NCI-H128 (cell line): ENCODE results near the gene PROSER1.
"Not testable (repeated sequence)": the region's sequence is repeated elsewhere in the genome, so short reads cannot be mapped to it uniquely, and the experiment has no call there.

ENCODE experiments used
- DNase-seq: peaks from one replicate; lab custom pipeline; 2025; ENCODE audit not compliant: unreplicated experiment; lab: John Stamatoyannopoulos, UW

Gene PROSER1

DNA sequence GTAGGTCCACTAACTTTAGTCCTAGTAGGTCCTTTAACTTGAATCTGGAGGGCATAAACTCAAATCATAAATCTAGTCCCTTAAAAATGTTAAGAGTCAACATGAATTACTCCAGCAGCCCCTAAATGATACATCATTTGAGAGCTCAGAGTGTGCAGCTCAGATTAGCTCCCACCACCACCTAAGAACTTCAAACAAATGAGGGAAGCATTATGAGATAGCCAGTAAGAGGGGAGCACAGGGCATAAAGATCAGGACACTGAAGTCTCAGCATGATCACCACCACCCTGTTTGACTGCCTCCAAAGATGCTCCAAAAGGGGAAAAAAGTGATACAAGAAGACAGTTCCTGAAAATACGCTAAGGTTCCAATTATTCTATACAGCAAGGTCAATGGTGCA, 5.7 kb downstream of the PROSER1 start:
- no peak for DNase-seq

DNA sequence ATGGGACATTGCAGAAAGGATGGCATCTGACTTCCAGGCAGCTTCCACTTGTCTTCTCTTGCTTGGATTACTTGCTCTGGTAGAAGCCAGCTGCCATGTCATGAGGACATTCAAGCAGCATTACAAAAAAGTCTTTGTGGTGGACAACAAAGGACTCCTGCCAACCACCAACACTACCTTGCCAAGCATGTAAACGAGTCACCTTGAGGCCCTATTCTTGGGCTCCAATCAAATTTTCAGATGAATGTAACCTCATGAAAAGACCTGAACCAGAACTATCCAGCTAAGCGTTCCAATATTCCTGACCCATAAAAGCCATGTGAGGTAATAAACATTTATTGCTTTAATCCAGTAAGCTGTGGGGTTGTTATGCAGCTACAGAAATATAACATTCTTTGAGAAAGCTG, 12.5 kb downstream of the PROSER1 start:
- DNase-seq: no peak

DNA sequence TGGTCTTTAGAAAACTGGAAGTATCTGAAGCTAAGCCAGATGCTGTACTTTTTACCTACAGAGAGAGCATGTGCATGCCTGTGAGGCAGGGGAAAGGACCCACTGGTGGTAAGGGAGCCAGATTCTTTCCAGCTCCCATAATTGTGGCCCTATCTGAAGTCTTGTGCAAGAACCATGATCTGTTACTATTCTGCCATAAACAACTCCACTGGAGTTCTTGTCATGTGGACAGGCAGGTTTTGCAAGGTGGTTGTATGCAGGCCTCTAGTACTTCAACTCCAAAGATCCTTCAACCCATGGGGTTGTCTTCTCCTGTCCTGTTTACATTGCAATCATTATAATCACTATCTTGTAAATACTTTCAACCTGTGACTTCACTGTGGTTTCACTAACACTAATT, 14.1 kb downstream of the PROSER1 start:
- no peak for DNase-seq

DNA sequence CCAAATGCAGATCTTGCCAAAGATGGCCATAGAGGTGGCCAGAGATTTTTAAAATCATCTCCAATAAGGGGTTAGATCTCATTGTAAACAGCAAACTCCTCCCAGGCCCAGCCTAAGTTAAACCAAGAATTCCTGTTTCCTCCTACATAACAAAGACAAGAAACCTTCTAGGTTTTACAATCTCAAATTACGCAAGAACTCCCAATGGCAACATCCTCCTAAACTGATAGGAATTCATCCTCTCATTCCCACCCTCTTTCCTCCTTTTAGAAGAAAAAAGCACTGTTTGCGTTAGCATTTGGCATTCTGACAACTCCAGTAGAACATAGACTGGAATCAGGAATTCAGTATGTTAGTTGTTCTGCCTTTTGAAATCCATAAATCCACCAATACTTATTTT, 14.6 kb downstream of the PROSER1 start:
- DNase-seq: no peak

DNA sequence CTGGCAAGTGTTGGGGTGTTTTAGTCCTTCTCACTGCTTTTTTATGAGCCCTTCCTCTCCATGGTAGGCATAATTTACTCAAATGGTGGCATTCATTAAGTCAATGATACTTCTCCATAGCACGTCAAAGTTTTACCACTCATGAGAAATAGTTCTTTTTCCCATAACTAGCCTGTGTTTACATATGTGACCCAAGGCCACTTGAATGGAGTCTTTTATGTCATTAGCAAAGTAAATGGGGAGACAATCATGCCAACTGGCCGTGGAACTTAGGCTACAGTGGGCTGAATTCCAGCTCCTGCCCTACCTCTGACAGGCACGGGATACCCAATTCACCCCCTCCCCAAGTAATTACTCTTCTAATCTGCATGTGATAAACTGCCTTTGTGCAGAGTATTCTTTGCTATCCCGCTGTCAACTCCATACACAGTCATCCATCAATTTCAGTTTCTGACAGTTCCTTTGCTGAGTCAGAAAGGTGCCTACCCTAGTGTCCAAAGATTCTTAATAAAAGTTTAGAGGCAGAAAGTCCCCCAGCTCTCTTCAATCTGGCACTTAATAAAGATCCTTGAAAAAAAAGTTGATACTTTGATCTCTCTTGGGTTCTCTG, 16.9 kb downstream of the PROSER1 start:
- DNase-seq: no peak

DNA sequence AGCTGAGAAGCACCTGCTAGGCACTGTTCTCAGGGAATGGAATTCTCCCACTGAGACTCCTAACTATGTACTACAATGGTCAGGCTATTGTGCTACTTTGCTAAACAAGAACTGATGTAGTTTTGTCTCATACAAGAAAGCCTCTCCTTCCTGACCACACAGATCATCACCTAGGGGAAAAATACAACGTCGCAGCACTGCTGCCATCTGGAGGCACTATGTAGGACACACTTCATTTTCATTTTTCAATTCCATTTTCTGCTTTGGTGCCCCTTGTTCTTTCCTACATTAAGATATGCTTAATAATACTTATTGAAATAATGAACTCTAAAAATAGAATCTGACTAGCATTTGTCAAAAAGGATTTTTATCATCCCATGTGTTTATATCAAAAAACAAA, 21.1 kb downstream of the PROSER1 start:
- DNase-seq: peak; percentile 10

DNA sequence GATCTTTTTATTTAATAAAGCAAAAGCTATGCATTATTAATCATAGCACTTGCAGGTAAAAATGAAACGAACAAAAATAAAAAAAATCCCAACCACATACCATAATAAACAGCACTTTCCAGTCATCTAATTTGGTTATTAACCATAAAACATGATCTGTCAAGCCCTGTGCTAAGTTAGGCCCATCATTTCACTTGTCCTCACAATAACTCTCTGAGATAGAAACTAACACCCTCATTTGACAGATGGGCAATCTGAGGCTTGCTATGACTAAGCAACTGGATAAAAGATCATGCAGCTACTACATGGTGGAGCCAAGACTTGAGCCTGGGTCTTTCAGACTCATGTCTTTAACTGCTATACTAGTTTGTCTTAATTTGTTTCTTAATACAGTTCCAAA, 21.8 kb downstream of the PROSER1 start:
- DNase-seq: no peak

DNA sequence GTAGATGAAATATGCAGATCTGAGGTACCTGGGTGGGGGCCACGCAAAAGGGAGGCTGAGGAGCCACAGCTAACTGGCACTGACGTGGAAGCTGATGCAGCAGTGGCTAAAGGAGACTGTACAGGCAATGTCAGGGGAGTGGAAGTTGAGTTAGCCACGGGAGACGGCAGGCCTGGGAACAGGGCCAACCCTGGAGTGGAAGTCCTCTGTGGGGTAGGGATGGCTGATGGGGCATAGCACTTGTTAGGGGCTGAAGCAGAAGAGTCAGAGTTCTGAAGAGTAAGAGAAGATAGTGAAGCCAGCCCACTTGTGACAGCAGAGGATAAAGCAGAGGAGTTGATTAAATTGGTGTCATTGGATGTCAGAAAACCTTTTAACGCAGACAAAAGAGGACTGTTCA, 24.4 kb downstream of the PROSER1 start:
- no peak for DNase-seq

DNA sequence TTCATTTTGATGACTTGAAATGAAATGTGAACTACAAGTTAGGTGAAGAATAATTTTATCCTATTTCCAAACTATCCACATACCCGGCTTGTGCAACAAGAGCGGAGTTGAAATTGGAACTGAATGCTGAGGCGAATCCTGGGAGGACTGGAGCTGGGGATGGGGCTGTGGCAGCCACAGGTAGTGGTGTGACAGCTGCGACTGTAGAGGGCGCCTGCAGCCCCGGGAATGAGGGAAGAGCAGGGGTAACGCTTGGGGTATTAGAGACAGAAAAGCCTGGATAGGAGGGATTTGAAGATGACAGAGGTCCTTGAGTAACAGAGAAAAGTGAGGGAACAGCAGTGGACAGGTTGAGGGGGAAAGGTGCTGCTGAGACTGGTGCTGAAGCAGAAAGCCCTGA, 25.3 kb downstream of the PROSER1 start:
- DNase-seq: no peak

DNA sequence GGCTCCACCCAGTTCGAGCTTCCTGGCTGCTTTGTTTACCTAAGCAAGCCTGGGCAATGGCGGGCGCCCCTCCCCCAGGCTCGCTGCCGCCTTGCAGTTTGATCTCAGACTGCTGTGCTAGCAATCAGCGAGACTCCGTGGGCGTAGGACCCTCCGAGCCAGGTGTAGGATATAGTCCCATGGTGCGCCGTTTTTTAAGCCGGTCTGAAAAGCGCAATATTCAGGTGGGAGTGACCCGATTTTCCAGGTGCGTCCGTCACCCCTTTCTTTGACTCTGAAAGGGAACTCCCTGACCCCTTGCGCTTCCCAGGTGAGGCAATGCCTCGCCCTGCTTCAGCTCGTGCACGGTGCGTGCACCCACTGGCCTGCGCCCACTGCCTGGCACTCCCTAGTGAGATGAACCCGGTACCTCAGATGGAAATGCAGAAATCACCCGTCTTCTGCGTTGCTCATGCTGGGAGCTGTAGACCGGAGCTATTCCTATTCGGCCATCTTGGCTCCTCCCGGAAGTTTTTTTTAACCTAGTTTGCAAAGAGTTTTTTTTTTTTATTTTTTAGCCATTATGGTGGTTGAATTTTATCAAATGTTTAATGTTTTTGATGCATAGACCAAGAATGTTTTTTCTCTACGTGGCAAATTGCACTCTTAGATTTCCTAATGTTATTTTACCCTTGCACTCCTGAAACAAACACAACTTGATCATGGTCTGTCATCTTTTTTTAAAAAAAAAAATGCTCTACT, 31.3 kb downstream of the PROSER1 start:
- DNase-seq: not testable (repeated sequence)

DNA sequence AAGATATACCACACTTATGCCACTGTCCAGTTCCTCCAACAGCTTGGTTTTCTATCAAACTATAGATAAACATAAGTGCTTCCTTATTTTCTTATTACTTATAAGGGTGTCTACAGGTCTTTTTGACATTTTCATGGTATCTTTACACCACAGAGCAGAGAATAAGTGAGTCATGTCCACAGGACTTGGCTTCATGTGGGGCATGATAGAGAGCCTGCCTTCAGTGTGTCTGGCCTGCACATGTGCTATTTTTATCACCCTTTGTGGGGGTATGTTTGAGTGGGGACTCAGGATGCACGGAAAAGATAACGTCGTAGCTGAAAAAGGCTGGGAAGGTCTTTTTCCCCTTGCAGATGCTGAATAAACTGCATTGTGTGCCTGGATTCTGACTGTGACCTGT, 39.1 kb downstream of the PROSER1 start:
- no peak for DNase-seq

DNA sequence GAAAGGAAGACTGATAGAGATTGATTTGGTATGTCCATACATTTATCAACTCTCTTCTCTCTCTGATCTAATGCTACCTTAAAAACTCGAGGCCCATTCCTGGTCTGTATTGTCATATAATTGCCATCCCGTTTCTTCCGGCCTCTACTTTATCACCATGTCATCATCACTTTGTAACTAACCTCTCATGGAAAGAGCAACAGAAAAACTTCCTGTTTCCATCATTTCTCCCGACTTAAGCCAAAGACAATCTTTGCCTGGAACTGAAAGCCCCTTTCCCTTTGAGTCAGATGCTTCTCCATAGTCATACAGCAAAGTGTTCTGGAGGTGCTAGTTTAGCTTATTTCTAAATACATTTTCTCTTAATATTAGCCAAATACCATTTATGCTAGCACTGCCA, 44.5 kb downstream of the PROSER1 start:
- no peak for DNase-seq

DNA sequence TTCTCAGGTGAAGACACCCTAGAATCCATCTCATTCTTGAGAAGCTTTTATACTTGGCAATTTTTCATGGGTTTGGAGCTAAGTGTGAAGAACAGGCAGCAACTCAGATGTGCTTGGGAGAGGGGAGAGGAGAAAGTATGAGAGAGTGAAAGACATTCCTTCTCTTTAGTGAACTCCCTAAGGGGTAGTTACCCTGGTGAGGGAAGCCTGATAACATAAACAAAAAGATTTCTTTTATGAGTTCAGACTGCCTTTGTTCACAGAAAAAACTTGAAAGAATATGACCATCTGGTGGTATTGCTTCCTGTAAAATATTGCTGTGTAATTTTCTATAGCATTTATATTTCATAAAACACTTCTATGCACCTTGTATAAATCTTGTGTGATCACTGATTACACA, 47.2 kb downstream of the PROSER1 start, which contains the start of gene STOML3:
Gene STOML3, minus strand, starts transcription at position 139 of the 400 bp plus-strand sequence. Its CDS starts 110 bp downstream, at position 29.
- no peak for DNase-seq

DNA sequence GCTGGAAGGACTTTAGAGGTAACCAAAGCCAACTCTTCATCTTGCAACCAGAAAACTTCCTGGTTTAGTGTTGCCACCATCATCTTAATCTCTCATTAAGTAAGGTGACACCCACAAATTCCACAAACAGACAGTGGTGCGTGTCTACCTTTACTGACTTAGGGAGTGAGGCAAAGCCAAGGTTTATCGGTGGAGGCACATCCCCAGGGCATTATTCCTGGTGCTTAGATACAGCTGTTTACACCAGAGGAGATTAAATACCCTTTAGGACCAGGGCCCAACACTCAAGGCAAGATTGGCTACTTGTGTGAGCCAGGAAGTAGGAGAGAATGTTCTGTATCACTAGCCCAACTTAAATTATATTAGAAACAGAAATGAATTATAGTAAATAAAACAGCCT, 56.8 kb downstream of the PROSER1 start:
- no peak for DNase-seq

DNA sequence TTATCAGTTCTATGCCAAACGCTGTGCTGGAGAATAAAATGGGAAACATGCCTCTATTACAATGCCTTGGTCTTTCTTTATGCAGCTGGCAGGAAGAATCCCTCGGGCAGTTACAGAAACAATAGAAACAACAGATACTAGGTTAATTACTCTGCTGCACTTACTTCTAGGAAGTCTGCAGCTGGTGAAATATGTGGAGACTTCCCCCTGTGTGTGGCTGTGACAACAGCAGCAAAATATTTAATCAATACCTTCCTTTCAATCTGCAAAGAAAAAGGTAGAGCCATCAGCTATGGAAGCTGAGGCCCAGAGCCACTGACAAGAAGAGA, 57.2 kb downstream of the PROSER1 start:
- no peak for DNase-seq

DNA sequence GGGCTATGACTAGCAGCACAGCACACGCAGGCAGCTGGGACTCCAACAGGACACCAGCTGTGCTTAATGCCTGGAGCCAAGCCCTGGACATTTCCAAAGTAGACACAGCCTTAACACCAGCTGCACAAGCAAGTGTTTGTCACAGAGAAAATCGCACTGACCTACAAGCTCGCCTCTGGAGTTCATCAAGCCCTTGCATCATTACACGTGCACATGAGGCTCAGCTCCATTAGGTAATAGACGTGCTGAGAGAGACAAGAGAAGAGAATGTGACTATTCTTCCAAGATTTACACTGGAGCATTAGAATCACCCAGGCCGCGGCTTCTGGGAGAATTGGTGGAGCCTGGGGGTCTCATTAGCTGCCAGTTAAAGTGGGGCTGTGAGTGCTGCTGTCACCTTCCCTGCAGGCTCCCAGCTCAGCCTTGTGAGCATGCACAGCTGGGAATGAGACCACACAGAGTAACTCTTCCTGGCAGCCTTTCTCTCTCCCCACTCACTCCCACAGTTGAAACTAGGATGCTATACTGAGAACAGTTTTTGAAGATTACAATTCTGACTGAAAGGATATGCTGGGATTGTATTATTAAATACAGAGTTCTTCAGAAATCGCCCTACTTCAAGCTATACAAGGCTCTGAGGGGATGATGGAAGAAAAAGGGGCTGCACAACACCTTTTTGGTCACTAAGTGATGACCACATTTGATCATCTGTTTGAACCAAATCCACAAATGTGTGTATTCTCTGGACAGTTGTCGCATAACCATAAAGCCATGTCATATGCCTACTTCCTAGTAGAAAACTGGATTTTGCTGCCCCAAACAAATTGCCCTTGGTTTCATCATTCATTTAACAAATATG, 57.8 kb downstream of the PROSER1 start:
- no peak for DNase-seq

DNA sequence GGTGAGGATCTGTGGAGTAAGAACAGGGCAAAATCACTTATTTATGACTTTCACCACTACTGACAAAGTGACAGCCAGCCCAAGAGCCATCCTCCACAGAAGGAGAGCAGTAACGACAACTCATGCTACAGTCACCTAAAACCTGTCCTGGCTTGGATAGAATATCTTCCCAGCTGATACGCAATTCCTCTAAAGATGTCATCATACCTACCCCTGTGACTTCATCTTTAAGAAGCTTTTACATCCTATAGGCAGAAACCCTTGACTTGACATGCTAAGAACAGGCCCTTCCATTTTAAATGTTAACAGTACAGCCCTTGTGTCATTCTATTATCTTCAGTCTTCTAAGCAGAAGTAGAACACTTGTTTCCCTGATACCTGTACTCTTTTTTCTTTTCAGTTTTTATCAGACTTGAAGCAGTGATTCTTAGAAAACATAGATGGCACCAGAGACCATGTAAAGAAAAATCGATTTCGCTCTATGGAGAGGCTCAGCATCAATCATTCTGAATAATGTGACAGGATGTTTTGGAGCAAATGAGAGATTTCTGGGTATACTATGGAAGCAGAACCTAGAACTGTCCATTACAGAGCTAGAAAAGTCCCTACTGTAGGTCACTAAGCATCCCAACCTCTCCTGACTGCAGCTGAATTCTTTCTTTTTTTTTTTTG, 67.4 kb downstream of the PROSER1 start:
- no peak for DNase-seq

DNA sequence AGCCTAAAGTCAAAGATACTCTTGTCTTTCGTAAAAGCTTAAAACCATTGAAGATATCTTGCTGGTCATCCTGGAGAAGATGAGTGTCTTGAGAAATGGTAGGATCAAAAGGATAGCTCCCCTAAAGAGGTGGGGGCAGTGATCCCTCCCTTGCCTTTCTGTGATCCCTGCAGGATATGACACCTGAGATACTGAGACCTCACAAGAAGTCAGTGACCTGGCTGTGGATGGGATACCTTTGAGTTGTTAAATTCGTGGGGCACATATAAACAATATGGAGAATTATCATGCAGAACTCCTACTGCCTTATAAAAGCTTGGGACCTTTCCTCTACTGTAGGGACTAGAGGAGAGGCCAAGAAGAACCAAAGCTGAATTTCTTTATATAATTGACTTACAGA, 68.7 kb downstream of the PROSER1 start:
- no peak for DNase-seq

DNA sequence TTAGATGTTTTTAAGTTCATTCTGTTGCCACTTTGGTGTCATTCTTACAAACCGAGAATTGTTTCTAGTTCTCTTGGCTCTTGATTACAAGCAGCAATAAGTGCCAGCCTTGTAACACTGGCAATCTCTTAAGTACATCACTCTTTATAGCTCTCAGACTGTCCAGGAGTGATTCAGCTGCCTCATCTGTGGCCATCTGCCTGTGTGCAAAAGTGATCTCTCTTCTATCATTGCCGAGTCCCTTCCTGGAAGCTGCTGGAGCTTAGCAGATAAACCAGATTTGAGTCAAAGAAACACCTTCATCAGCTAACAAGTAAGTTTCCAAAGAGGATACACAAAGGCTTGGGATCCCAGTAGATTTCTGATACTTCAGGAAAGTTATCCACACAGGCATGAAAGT, 70.4 kb downstream of the PROSER1 start:
- no peak for DNase-seq

DNA sequence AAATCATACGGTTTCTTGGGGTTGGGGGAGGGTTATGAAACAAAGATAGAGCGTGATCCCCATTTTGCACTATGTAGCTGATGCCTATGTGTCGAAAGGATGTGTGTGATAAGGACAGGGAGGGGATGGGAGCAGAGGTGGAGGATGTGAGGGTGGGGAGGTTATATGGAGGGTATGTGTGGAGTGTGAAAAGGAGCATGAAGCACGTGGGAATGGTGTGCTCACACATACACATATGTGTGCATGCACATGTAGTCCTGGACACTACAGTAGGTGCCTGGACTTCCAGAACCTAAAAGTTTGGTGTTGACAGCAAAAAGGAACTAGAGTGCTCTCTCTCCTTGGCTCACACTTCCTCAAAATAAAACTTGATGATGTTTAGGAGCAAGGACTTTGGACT, 72.6 kb downstream of the PROSER1 start:
- no peak for DNase-seq

DNA sequence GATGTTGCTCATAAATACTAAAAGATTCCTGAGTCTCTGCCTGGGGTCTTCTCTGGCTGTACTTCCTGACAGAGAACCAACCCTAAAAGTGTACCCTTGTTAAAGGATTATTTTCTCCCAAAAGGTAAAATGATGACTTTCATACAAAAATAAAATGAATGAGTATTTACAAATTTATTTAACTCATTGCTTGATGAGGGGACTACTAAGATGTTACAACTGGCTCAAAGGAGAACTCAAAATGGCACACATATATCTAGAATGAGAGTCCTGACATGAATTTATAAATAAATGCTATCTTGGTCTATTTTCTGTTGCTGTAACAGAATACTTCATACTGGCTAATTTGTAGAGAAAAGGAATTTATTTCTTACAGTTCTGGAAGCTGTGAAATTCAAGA, 77.7 kb downstream of the PROSER1 start:
- DNase-seq: no peak
